ENCODE data around the gene IFNG-AS1. TPM values are rescaled to one million over a fixed set of nuclear protein-coding genes. Genes with fewer than 3 reads are reported as not detected.

Gene IFNG-AS1
- total RNA-seq, 1 experiment from 2014 or later, result not detected

- DNase-seq (ENCODE audit: low spot score), result no peak
These were observed 3.9 kb downstream of the IFNG-AS1 start for GRCh38 chr12:67993143-67993542.

GRCh38 chr12:67994046-67994445 is 4.8 kb downstream of the IFNG-AS1 start:
- no peak for DNase-seq (ENCODE audit: low spot score)

- no peak for DNase-seq (ENCODE audit: low spot score)
These were observed 7.1 kb downstream of the IFNG-AS1 start for GRCh38 chr12:67996347-67996746.

- no peak for DNase-seq (ENCODE audit: low spot score)
These were observed 9.1 kb downstream of the IFNG-AS1 start for GRCh38 chr12:67998379-67998778.

- no peak for DNase-seq (ENCODE audit: low spot score)
These were observed 10.0 kb downstream of the IFNG-AS1 start for GRCh38 chr12:67999244-67999643.

- peak; percentile 40 for DNase-seq (ENCODE audit: low spot score)
These were observed 12.5 kb downstream of the IFNG-AS1 start for GRCh38 chr12:68001486-68002466.

GRCh38 chr12:68003777-68004176 is 14.5 kb downstream of the IFNG-AS1 start:
- DNase-seq (ENCODE audit: low spot score), result no peak

GRCh38 chr12:68007033-68007432 is 17.8 kb downstream of the IFNG-AS1 start:
- no peak for DNase-seq (ENCODE audit: low spot score)

GRCh38 chr12:68007466-68007865 is 18.2 kb downstream of the IFNG-AS1 start:
- no peak for DNase-seq (ENCODE audit: low spot score)

GRCh38 chr12:68011206-68011881 is 22.1 kb downstream of the IFNG-AS1 start:
- no peak for DNase-seq (ENCODE audit: low spot score)

GRCh38 chr12:68011882-68012207 is 22.6 kb downstream of the IFNG-AS1 start:
- no peak for DNase-seq (ENCODE audit: low spot score)

- no peak for DNase-seq (ENCODE audit: low spot score)
These were observed 23.5 kb downstream of the IFNG-AS1 start for GRCh38 chr12:68012712-68013111.

- no peak for DNase-seq (ENCODE audit: low spot score)
These were observed 23.9 kb downstream of the IFNG-AS1 start for GRCh38 chr12:68013181-68013580.

GRCh38 chr12:68016136-68016535 is 26.9 kb downstream of the IFNG-AS1 start:
- no peak for DNase-seq (ENCODE audit: low spot score)

- DNase-seq (ENCODE audit: low spot score), result no peak
These were observed 29.1 kb downstream of the IFNG-AS1 start for GRCh38 chr12:68018315-68018714.

- no peak for DNase-seq (ENCODE audit: low spot score)
These were observed 30.8 kb downstream of the IFNG-AS1 start for GRCh38 chr12:68020049-68020448.

- no peak for DNase-seq (ENCODE audit: low spot score)
These were observed 31.5 kb downstream of the IFNG-AS1 start for GRCh38 chr12:68020699-68021098.

- DNase-seq (ENCODE audit: low spot score), result no peak
These were observed 39.4 kb downstream of the IFNG-AS1 start for GRCh38 chr12:68028647-68029046.

GRCh38 chr12:68030248-68030647 is 41.0 kb downstream of the IFNG-AS1 start:
- DNase-seq (ENCODE audit: low spot score), result no peak

- no peak for DNase-seq (ENCODE audit: low spot score)
These were observed 41.9 kb downstream of the IFNG-AS1 start for GRCh38 chr12:68031174-68031573.

- DNase-seq (ENCODE audit: low spot score), result no peak
These were observed 42.9 kb downstream of the IFNG-AS1 start for GRCh38 chr12:68031881-68032739.

- DNase-seq (ENCODE audit: low spot score), result peak; percentile 22
These were observed 45.3 kb downstream of the IFNG-AS1 start for GRCh38 chr12:68034567-68034966.
